Neural cell (in vitro differentiated cells): ENCODE results near the gene SIX5. TPM values are rescaled to one million over a fixed set of nuclear protein-coding genes. Genes with fewer than 3 reads are reported as not detected.

ENCODE experiments used
- H2AFZ ChIP-seq: fragments of 200-600, 300-800 bp; sonication (generic), shearing (Covaris generic); 2 replicates; pipeline ENCODE4 v1.6.0; 2014; ENCODE audit warnings: low read depth, mild to moderate bottlenecking, antibody characterized with exemption, low read length, moderate library complexity
- H3F3A ChIP-seq: fragments of 200-600 bp; shearing (Covaris generic); 2 replicates; pipeline ENCODE4 v1.6.1; 2016; ENCODE audit warnings: mild to moderate bottlenecking, moderate library complexity, mixed read lengths, antibody characterized with exemption, low read length; ENCODE audit not compliant: insufficient read depth, poor library complexity, severe bottlenecking
- H3K27ac ChIP-seq: fragments of 200-600, 300-800 bp; sonication (generic), shearing (Covaris generic); 2 replicates; pipeline ENCODE4 v1.5.1; 2014; ENCODE audit warnings: mild to moderate bottlenecking, low read length, moderate library complexity
- H3K27me3 ChIP-seq: fragments of 300-800, 200-600 bp; sonication (generic), shearing (Covaris generic); 2 replicates; pipeline ENCODE4 v1.6.0; 2014; ENCODE audit warnings: mild to moderate bottlenecking, low read depth, low read length, moderate library complexity; ENCODE audit not compliant: insufficient read depth
- H3K36me3 ChIP-seq: fragments of 300-800, 200-600 bp; sonication (generic), shearing (Covaris generic); 2 replicates; pipeline ENCODE4 v1.5.1; 2014; ENCODE audit warnings: mild to moderate bottlenecking, antibody characterized with exemption, low read length, moderate library complexity; ENCODE audit not compliant: insufficient read depth
- H3K4me2 ChIP-seq: fragments of 300-800, 200-600 bp; sonication (generic), shearing (Covaris generic); 2 replicates; pipeline ENCODE4 v1.6.0; 2014; ENCODE audit warnings: mild to moderate bottlenecking, low read length
- H3K4me3 ChIP-seq: fragments of 300-800, 200-600 bp; sonication (generic), shearing (Covaris generic); 2 replicates; pipeline ENCODE4 v1.5.1; 2014; ENCODE audit warnings: mild to moderate bottlenecking, low read length, moderate library complexity
- H3K79me2 ChIP-seq: fragments of 200-600 bp; shearing (Covaris generic); replicated peaks from 2 replicates; pipeline ENCODE4 v1.6.0; 2014; ENCODE audit warnings: mild to moderate bottlenecking, low read length, moderate library complexity; ENCODE audit not compliant: insufficient read depth
- H3K9ac ChIP-seq: fragments of 300-800, 200-600 bp; sonication (generic), shearing (Covaris generic); 2 replicates; pipeline ENCODE4 v1.6.1; 2016; ENCODE audit warnings: mild to moderate bottlenecking, low read length, mixed read lengths
- H3K9me2 ChIP-seq: fragments of 200-600 bp; shearing (Covaris generic); 2 replicates; pipeline ENCODE4 v1.6.1; 2016; ENCODE audit warnings: mild to moderate bottlenecking, low read length, mixed read lengths; ENCODE audit not compliant: insufficient read depth
- H3K9me3 ChIP-seq: fragments of 200-600, 300-800 bp; sonication (generic), shearing (Covaris generic); 2 replicates; pipeline ENCODE4 v1.6.1; 2016; ENCODE audit warnings: mild to moderate bottlenecking, mixed run types, low read length, moderate library complexity, mixed read lengths
- H4K20me1 ChIP-seq: fragments of 200-600 bp; shearing (Covaris generic); 2 replicates; pipeline ENCODE4 v1.6.1; 2016; ENCODE audit warnings: mild to moderate bottlenecking, mixed run types; ENCODE audit not compliant: insufficient read depth
- EP300 ChIP-seq: fragments of 450-650 bp; conservative IDR thresholded peaks from 2 replicates; pipeline ENCODE4 v1.6.1; 2014; ENCODE audit warnings: antibody characterized with exemption, mild to moderate bottlenecking, moderate library complexity; ENCODE audit not compliant: poor library complexity, severe bottlenecking
- EZH2 ChIP-seq: fragments of 200-600, 300-800 bp; shearing (Covaris generic), sonication (generic); IDR thresholded peaks from 2 replicates; pipeline ENCODE4 v1.6.1; 2014; ENCODE audit warnings: antibody characterized with exemption, low read length, borderline replicate concordance, mild to moderate bottlenecking; ENCODE audit not compliant: insufficient read depth, poor library complexity, severe bottlenecking
- MXI1 ChIP-seq: fragments of 450-650 bp; conservative IDR thresholded peaks from 2 replicates; pipeline ENCODE4 v1.6.1; 2014; ENCODE audit warnings: antibody characterized with exemption, mild to moderate bottlenecking; ENCODE audit not compliant: poor library complexity, severe bottlenecking
- POLR2AphosphoS5 ChIP-seq: IDR thresholded peaks from 2 replicates; pipeline ENCODE4 v1.6.1; 2012
- RAD21 ChIP-seq: fragments of 450-650 bp; conservative IDR thresholded peaks from 2 replicates; pipeline ENCODE4 v1.6.1; 2014; ENCODE audit warnings: antibody characterized with exemption, mild to moderate bottlenecking, moderate library complexity
- SMC3 ChIP-seq: fragments of 450-650 bp; conservative IDR thresholded peaks from 2 replicates; pipeline ENCODE4 v1.6.1; 2014; ENCODE audit warnings: antibody characterized with exemption, mild to moderate bottlenecking, moderate library complexity; ENCODE audit not compliant: poor library complexity
- TAF1 ChIP-seq: IDR thresholded peaks from 2 replicates; pipeline ENCODE4 v1.6.1; 2012; ENCODE audit warnings: low read depth
- polyA plus RNA-seq: library from polyadenylated mRNA; depleted of rRNA; stranded (reverse); fragments of >200 nt; gene quantifications from 2 replicates; pipeline ENCODE4 v1.2.3, GENCODE V29; 2014
- TF ChIP-seq, protein P1 (sequence below): fragments of 450-650 bp; IDR thresholded peaks from 2 replicates; pipeline ENCODE4 v1.5.1; 2014; ENCODE audit warnings: antibody characterized with exemption, mild to moderate bottlenecking, moderate library complexity; ENCODE audit not compliant: poor library complexity, severe bottlenecking
- TF ChIP-seq, protein P2 (sequence below): IDR thresholded peaks from 2 replicates; pipeline ENCODE4 v1.6.1; 2012; ENCODE audit warnings: borderline replicate concordance

SIX5 gene
- polyA plus RNA-seq, 1 donor from 2014 or later: not detected

DNA sequence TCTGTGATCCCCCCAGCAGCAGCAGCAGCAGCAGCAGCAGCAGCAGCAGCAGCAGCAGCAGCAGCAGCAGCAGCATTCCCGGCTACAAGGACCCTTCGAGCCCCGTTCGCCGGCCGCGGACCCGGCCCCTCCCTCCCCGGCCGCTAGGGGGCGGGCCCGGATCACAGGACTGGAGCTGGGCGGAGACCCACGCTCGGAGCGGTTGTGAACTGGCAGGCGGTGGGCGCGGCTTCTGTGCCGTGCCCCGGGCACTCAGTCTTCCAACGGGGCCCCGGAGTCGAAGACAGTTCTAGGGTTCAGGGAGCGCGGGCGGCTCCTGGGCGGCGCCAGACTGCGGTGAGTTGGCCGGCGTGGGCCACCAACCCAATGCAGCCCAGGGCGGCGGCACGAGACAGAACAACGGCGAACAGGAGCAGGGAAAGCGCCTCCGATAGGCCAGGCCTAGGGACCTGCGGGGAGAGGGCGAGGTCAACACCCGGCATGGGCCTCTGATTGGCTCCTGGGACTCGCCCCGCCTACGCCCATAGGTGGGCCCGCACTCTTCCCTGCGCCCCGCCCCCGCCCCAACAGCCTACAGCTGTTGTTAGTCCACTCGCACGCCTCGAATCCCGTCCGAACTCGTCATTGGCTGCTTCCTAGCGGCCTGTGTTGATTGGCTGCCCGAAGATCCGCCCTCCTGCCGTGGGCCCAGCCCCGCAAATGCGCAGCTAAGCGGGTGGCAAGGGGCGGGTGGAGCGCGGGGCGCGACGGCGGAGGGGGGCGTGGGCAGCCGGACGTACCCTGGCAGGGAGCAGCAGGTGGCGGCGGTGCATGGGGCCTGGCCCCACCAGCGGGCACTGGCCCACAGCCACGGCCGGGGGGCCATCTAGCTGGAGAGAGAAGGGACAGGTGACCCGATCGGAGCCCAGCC is 1.4 kb upstream of the SIX5 start:
- H3K27ac ChIP-seq: peak overlapping the region; percentile 73
- no peak overlapping the region for H3K4me2 ChIP-seq
- H3K79me2 ChIP-seq: no peaks in the 10 kb centered on the region
- no peaks in the 10 kb centered on the region for H4K20me1 ChIP-seq
- peak overlapping the region; percentile 68 for H3K4me3 ChIP-seq
- no peaks in the 10 kb centered on the region for H3K36me3 ChIP-seq
- H2AFZ ChIP-seq: no peak overlapping the region
- TF ChIP-seq RAD21: peak; percentile 69
- TF ChIP-seq, protein P1, sequence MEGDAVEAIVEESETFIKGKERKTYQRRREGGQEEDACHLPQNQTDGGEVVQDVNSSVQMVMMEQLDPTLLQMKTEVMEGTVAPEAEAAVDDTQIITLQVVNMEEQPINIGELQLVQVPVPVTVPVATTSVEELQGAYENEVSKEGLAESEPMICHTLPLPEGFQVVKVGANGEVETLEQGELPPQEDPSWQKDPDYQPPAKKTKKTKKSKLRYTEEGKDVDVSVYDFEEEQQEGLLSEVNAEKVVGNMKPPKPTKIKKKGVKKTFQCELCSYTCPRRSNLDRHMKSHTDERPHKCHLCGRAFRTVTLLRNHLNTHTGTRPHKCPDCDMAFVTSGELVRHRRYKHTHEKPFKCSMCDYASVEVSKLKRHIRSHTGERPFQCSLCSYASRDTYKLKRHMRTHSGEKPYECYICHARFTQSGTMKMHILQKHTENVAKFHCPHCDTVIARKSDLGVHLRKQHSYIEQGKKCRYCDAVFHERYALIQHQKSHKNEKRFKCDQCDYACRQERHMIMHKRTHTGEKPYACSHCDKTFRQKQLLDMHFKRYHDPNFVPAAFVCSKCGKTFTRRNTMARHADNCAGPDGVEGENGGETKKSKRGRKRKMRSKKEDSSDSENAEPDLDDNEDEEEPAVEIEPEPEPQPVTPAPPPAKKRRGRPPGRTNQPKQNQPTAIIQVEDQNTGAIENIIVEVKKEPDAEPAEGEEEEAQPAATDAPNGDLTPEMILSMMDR: peak; percentile 89
- TF ChIP-seq MXI1: no peak
- TF ChIP-seq SMC3: peak; percentile 52
- no peak for TF ChIP-seq TAF1
- H3K27me3 ChIP-seq: peaks cover 22% of the 10 kb centered on the region
- no peaks in the 10 kb centered on the region for H3K9me2 ChIP-seq
- peak overlapping the region; percentile 66 for H3K9ac ChIP-seq
- H3F3A ChIP-seq: no peaks in the 10 kb centered on the region
- no peaks in the 10 kb centered on the region for H3K9me3 ChIP-seq

DNA sequence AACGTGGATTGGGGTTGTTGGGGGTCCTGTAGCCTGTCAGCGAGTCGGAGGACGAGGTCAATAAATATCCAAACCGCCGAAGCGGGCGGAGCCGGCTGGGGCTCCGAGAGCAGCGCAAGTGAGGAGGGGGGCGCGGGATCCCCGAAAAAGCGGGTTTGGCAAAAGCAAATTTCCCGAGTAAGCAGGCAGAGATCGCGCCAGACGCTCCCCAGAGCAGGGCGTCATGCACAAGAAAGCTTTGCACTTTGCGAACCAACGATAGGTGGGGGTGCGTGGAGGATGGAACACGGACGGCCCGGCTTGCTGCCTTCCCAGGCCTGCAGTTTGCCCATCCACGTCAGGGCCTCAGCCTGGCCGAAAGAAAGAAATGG is 754 bp upstream of the SIX5 start:
- H3K36me3 ChIP-seq: no peaks in the 10 kb centered on the region
- no peaks in the 10 kb centered on the region for H4K20me1 ChIP-seq
- no peaks in the 10 kb centered on the region for H3K79me2 ChIP-seq
- H3K9ac ChIP-seq: peak overlapping the region; percentile 66
- no peaks in the 10 kb centered on the region for H3K9me3 ChIP-seq
- H3F3A ChIP-seq: no peaks in the 10 kb centered on the region
- H3K4me2 ChIP-seq: peak overlapping the region; percentile 64
- peak overlapping the region; percentile 73 for H3K27ac ChIP-seq
- TF ChIP-seq SMC3 (no peak), TAF1 (no peak), EZH2 (no peak), MXI1 (no peak), EP300 (no peak), POLR2AphosphoS5 (no peak), RAD21 (no peak)
- TF ChIP-seq, protein P1: no peak
- TF ChIP-seq, protein P2, sequence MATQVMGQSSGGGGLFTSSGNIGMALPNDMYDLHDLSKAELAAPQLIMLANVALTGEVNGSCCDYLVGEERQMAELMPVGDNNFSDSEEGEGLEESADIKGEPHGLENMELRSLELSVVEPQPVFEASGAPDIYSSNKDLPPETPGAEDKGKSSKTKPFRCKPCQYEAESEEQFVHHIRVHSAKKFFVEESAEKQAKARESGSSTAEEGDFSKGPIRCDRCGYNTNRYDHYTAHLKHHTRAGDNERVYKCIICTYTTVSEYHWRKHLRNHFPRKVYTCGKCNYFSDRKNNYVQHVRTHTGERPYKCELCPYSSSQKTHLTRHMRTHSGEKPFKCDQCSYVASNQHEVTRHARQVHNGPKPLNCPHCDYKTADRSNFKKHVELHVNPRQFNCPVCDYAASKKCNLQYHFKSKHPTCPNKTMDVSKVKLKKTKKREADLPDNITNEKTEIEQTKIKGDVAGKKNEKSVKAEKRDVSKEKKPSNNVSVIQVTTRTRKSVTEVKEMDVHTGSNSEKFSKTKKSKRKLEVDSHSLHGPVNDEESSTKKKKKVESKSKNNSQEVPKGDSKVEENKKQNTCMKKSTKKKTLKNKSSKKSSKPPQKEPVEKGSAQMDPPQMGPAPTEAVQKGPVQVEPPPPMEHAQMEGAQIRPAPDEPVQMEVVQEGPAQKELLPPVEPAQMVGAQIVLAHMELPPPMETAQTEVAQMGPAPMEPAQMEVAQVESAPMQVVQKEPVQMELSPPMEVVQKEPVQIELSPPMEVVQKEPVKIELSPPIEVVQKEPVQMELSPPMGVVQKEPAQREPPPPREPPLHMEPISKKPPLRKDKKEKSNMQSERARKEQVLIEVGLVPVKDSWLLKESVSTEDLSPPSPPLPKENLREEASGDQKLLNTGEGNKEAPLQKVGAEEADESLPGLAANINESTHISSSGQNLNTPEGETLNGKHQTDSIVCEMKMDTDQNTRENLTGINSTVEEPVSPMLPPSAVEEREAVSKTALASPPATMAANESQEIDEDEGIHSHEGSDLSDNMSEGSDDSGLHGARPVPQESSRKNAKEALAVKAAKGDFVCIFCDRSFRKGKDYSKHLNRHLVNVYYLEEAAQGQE: no peak
- H2AFZ ChIP-seq: no peak overlapping the region
- peak overlapping the region; percentile 68 for H3K4me3 ChIP-seq
- H3K27me3 ChIP-seq: peaks cover 22% of the 10 kb centered on the region
- H3K9me2 ChIP-seq: no peaks in the 10 kb centered on the region
